PC-9 (cell line): ENCODE data around the gene NELL2.

Experiments
- EZH2 ChIP-seq: fragments of 200-600 bp; sonication (generic); IDR thresholded peaks from 2 replicates; pipeline ENCODE4 v1.8.0; 2017; ENCODE audit warnings: antibody characterized with exemption, low read depth
- TF ChIP-seq, protein P1 (sequence below): fragments of 200-600 bp; sonication (generic); conservative IDR thresholded peaks from 2 replicates; pipeline ENCODE4 v1.6.1; 2017; ENCODE audit warnings: mixed run types, antibody characterized with exemption, mild to moderate bottlenecking, moderate library complexity

- TF ChIP-seq, protein P1, sequence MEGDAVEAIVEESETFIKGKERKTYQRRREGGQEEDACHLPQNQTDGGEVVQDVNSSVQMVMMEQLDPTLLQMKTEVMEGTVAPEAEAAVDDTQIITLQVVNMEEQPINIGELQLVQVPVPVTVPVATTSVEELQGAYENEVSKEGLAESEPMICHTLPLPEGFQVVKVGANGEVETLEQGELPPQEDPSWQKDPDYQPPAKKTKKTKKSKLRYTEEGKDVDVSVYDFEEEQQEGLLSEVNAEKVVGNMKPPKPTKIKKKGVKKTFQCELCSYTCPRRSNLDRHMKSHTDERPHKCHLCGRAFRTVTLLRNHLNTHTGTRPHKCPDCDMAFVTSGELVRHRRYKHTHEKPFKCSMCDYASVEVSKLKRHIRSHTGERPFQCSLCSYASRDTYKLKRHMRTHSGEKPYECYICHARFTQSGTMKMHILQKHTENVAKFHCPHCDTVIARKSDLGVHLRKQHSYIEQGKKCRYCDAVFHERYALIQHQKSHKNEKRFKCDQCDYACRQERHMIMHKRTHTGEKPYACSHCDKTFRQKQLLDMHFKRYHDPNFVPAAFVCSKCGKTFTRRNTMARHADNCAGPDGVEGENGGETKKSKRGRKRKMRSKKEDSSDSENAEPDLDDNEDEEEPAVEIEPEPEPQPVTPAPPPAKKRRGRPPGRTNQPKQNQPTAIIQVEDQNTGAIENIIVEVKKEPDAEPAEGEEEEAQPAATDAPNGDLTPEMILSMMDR: no peak
- TF ChIP-seq EZH2: no peak
Observed at GRCh38 chr12:44654646-44655639, 221.2 kb downstream of the NELL2 start.
